HG02642 (cell line): ENCODE results near the gene STEAP1.
A peak's percentile ranks its signal among the peaks of the same experiment; 100 is the strongest.

ENCODE experiments used
- ATAC-seq: cut with Tn5 transposase; IDR thresholded peaks from one replicate; pipeline ENCODE4 v1.9.1; 2021; ENCODE audit warnings: mild to moderate bottlenecking; ENCODE audit not compliant: unreplicated experiment, poor library complexity

The STEAP1 gene

DNA sequence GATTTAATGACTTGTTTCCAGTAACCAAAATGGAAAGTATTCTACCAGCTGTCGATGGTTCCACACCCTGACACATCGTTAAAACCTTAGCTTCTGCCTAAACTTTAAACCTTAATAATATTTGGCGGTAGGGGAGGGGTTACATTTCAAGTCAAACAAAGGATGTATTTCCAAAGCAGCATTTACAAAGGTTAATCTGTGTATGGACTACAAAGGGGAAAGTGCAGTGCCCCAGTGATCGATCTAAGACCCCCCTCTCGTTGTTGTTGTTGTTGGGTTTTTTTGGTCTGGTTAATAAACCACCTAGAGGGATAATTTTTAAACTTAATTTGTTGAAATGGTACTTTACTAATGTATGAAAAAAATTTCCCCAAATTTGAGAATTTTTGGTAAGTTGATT lies 56.2 kb downstream of the STEAP1 start:
- no peak for ATAC-seq

DNA sequence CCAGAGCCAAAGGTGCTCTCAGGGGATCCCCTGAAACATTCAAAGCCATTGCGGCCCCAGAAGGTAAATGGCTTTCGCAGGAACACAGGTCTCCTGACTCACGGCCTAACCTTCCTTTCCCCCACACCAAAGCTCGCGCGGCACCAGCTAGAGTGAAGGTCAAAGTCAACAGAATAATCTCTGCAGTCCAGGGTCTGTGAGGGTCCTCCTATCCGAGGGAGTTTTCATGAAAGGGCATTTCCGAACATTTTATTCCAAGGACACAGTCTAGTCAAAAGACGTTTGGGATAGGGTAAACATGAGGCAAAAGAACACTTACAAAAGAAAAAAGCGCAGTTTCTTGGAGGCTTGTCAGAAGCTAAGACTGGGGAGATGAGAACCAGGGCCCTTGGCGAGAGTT lies 56.7 kb downstream of the STEAP1 start:
- ATAC-seq = peak; percentile 15

DNA sequence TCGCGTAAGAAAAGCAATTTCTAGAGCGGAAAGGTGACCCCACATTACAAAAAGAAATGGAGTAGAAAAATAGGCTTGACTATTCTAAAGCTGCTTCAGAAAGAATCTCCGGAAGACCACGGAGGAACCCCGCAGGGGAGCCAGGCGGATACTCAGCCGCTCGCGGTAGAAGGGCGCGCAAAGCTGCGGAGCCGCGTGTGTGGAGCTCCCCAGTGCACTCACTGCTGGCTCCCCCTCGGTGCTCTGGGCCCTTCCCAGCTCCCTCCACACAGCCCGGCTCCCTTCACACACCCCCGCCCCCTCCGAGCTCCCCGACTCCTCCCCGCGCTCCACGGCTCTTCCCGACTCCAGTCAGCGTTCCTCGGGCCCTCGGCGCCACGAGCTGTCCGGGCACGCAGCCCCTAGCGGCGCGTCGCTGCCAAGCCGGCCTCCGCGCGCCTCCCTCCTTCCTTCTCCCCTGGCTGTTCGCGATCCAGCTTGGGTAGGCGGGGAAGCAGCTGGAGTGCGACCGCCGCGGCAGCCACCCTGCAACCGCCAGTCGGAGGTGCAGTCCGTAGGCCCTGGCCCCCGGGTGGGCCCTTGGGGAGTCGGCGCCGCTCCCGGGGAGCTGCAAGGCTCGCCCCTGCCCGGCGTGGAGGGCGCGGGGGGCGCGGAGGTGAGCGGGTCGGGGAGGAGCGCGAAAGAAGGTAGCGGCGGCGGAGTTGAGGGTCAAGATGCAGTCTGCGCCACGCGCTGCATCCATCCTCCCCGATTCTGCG lies 57.3 kb downstream of the STEAP1 start, which contains the start of gene STEAP2:
Gene STEAP2 (plus strand): TSS at position 350 of the 758 bp plus-strand sequence. CDS start 13,343 bp downstream, outside the sequence.
- ATAC-seq = peak; percentile 95

DNA sequence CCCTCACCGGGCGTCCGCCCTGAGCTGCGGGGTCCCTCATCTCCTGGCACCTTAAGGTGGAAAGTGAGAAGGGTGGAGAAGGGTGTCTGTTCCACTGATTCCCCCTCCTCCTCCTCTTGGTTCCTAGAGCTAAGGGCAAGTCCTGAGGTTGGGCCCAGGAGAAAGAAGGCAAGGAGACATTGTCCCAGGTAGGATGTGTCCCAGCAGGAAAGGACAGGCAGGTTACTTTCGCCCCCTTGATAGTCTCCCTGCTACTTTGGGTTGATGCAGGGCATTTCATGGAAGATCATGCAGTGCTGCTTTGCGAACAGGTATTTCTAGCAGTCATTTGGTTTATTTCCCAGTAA lies 57.9 kb downstream of the STEAP1 start:
- ATAC-seq = no peak

DNA sequence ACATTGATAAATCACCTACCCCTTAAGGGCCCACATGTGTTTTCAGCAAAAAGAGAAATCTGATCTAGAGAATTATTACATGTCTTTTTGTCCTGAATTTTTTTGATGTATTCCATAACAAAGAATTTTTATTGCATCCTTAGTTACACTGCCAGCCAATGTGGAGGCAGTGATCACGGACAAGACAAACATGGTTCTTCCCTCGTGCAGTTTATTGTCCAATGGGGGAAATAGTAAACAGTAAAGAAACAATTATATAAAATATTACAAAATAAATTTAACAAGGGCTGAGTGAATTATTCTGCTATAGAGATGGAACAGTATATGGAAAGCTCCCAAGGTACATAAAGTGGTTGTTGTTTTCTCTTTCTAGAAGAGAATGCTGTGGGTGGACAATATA lies 59.3 kb downstream of the STEAP1 start:
- no peak for ATAC-seq
